HG03066 (cell line): ENCODE results near the gene GLIS1.

ENCODE experiments used
- ATAC-seq: cut with Tn5 transposase; IDR thresholded peaks from one replicate; pipeline ENCODE4 v1.9.1; 2021; ENCODE audit warnings: low read depth; ENCODE audit not compliant: unreplicated experiment

GLIS1 gene

GRCh38 chr1:53721088-53721487 is 17.9 kb downstream of the GLIS1 start:
- ATAC-seq, result no peak

DNA sequence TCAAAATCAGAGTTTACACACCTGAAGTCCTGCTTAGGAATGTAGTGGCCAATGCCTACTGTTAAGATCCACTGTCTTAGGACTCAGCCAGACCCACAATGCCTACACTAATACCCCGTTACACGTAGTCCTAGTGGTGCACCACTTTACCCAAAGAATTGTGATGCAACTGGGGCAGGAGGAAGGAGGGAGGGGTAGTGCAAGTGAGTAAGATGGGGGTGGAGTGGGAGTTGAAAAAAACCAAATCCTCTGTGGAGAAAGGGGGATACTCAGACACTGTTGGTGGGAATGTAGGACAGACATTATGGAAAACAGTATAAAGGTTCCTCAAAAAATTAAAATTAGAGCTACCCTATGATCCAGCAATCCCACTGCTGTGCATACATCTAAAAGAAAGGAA is 19.5 kb downstream of the GLIS1 start:
- no peak for ATAC-seq

- ATAC-seq, result no peak
These were observed 20.5 kb downstream of the GLIS1 start for GRCh38 chr1:53718443-53718842.

- ATAC-seq, result no peak
These were observed 21.7 kb downstream of the GLIS1 start for GRCh38 chr1:53717025-53717804.

DNA sequence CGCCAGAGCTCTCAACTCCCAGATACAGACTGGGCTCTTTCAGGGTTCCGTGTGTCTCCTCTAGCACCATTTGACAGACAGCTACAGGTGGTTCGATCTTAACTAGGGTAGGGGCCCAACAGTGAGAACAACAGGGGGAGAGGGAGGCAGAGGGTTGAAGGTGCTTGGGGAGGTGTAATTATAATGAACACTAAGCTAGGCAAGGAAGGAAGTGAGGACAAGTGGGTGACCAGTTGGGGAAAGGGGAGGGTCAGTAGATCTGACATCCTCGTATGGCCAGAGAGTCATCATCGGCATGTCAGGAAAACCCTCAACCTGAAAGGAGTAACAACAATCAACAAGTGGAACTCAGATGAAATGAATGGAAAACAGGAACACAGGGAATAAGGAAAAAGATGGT is 22.8 kb downstream of the GLIS1 start:
- no peak for ATAC-seq

- ATAC-seq, result no peak
These were observed 23.5 kb downstream of the GLIS1 start for GRCh38 chr1:53715478-53715877.

DNA sequence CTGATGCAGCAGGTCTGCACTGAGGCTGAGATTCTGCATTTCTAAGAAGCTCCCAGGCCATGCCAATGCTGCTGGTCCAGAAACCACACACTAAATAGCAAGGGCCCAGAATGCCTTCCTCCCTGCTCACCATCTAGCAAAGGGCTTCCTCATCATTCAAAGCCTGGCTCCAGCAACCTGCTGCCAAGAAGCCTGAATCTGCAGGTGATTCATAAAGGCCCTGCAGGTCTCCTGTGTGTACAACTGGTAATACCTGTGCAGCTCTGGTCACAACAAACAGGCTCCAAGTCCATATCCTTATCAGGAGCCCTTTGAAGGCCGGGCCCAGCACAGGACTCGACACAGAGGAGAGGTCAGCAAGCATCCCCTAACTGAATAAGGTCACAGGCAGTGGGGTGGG is 26.7 kb downstream of the GLIS1 start:
- no peak for ATAC-seq

DNA sequence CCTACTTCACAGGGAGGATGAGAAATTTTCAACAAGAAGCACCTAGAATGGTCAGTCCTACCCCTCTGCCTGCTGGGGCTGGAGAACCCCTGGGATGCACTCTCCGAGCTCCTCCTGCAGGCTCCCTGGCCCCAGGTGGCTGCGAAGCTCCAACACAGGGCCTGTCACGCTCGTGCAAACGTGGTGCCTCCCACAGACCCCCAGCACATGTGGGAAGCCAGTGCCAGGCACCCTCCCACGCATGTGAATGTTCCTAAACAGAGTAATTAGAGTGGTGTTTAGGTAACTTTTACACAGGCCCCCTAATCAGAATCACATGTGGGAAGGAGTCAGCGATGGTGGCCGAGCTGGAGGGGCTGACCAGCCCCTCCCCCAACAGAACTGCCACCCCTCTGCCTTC is 28.4 kb downstream of the GLIS1 start:
- ATAC-seq, result no peak

GRCh38 chr1:53708687-53709086 is 30.3 kb downstream of the GLIS1 start:
- ATAC-seq, result no peak

- ATAC-seq, result no peak
These were observed 32.6 kb downstream of the GLIS1 start for GRCh38 chr1:53706356-53706755.

DNA sequence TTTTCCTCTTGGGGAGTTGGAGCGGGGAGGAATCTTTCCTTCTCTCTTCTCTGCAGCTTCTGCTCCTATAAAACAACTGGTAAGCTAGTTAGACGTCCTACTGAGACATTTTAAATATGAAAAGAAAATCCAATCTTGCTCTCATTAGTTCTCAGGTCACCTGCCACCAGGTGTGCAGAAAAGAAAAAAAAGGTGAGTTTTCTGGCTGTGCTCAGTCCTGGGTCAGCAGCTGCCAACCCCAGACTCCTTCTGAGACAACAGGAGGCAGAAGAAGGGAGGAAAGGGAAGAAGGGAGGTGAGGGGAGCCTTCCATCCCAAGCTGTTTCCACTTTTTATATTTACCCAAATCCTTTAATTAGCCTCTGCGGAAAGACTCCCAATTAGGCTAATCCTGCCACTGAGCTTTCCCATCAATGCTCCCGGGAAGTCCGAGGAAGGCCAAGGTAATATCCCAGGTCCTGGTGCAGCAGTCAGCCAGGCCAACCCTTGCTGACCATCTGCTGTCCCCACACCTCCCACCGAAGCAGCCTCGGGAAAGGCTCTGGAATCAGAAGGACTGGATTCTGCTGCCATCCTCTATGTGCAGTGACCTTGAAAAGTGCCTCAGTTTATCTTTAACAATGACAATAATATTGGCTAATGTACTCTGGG is 33.4 kb downstream of the GLIS1 start:
- no peak for ATAC-seq

- ATAC-seq, result no peak
These were observed 34.0 kb downstream of the GLIS1 start for GRCh38 chr1:53704804-53705445.

DNA sequence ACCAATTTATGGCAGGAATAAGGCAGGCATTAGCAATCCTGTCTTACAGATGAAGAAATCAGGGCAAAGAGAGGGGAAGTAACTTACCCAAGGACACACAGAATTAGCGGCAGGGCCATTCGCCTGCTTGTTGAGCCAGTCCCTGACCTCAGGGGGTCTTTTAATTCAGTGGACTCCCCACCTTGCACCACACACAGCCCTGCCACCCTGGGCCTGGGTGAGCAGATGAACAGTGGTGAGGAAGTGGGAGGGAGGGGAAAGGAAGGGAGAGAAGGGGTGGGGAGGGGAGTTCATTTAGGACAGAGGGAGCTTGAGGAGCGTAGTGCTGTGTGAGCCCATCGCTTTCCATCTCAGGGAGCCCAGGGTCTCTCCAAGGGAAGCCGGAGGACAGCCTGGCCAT is 34.7 kb downstream of the GLIS1 start:
- no peak for ATAC-seq

DNA sequence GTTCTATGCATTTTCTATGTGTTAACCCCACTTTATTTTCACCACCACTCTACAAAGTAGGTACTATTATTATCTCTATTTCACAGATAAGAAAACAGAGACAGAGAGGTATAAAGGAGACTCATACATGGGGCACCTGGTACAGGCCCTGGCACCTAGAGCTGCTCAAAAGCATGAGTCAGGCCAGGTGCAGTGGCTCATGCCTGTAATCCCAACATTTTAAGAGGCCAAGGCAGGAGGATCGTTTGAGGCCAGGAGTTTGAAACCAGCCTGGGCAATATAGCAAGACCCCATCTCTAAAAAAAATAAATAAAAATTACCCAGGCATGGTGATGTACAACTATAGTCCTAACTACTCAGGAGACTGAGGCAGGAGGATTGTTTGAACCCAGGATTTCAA is 35.8 kb downstream of the GLIS1 start:
- ATAC-seq, result no peak

- ATAC-seq, result no peak
These were observed 36.6 kb downstream of the GLIS1 start for GRCh38 chr1:53702341-53702740.

GRCh38 chr1:53700776-53701175 is 38.2 kb downstream of the GLIS1 start:
- ATAC-seq, result no peak

DNA sequence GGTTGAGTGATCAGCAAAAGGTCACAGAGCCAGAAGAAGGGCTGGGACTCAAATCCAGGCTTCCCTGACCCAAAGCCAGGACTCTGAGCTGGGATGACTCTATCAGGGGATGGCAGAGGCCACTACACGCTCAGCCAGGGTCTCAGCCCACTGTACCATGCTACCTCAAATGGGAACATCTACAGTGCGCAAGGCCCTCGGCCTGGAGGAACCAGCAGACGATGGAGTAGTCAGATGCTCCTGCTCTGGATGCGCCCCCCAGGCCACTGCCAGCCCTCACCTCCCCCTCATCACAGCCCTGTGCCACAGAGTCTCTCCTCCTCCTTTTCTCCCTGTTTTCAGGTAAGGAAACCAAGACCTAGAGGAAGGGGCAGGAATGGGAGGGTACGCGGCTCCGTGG is 39.0 kb downstream of the GLIS1 start:
- no peak for ATAC-seq

DNA sequence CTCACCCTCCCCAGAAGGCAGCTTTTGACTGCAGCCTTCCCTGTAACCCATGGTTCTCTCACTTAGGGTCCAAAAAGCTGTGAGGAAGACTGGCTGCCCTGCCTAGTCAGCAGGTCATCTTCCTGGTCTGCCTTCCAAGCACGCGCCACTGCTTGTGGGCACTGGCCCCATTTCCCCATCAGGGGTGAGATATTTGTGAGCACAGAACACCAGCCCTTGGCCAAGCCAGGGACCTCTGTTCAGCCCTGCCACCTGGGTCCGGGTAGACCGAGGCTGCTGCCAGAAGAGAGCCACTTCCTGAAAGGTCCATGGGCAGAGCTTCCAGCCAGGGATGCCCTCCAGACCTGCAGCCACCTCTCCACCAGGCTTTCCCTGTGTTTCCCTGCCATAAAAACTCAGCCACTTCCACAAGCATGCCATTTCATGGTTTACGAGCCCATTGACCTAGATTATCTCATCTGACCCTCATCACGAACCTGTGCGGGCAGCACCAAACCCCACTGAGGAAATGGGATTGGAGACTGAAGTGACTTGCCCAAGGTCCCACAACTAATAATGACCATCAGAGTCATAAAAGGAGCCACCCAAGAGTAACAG is 40.5 kb downstream of the GLIS1 start:
- no peak for ATAC-seq

- no peak for ATAC-seq
These were observed 41.1 kb downstream of the GLIS1 start for GRCh38 chr1:53697721-53698383.

DNA sequence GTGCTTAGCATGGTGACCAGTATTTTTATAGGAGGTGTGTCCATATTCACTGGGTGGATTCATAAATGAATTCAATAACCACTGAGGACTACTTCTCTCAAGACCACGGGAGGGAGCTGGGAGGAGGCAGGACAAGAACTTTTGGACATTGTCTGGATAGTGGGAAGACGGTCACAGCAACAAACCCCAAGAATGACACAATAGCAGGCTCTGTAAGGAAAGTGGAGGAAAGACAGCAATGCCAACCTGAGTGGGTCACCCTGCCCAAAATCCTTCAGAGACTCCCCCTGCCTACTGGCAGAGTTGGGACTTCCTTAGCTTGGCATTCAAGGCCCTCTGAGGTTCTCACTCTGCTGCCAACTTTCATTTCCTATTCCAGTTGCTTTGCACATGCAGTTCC is 42.0 kb downstream of the GLIS1 start:
- ATAC-seq, result no peak

GRCh38 chr1:53696571-53696970 is 42.4 kb downstream of the GLIS1 start:
- ATAC-seq, result no peak
